ENCODE results near the gene MEN1. TPM values are rescaled to one million over a fixed set of nuclear protein-coding genes. Genes with fewer than 3 reads are reported as not detected.

MEN1 gene
- total RNA-seq, result 10 to 100 TPM; 15.4 to 47.1 (median 24.4) TPM

GRCh38 chr11:64810271-64810890 lies at the start of gene MEN1:
MEN1 (minus strand) TSS chr11:64810551; CDS start chr11:64810109, 442 bp downstream.
- Histone ChIP-seq H3K4me1 (peaks cover 9 to 16% (median 13%) of the 10 kb centered on the region in 4 donors), H3K36me3 (peaks cover 0 to 26% (median 3%) of the 10 kb centered on the region in 4 donors), H3K27ac (peak within 1 kb of the TSS; percentile 39 to 78 (median 62)), H3K27me3 (no peaks in the 10 kb centered on the region), H3K4me3 (peak within 1 kb of the TSS; percentile 71 to 87 (median 81)), H3K9me3 (no peaks in the 10 kb centered on the region)
- peak; percentile 45 to 88 for TF ChIP-seq POLR2AphosphoS5 (IDR thresholded peaks at IDR 0.05)
- TF ChIP-seq EP300 (IDR thresholded peaks at IDR 0.05), result no peak
- peak in 2 of 4 donors; percentile 40 to 73 for TF ChIP-seq POLR2A (IDR thresholded peaks at IDR 0.05)
- TF ChIP-seq CTCF (IDR thresholded peaks at IDR 0.05), result peak in 1 of 6 experiments; percentile 36
- 0% methylated on average over 26 to 35 of the region's 46 CpGs for WGBS, 2 donors
- peak; percentile 97 to 98 for DNase-seq
- ATAC-seq (ENCODE audit: low FRiP score in 2 of 2), result peak; percentile 99

GRCh38 chr11:64859542-64860414 lies 49.4 kb upstream of the MEN1 start:
- DNase-seq (no peak), ATAC-seq (ENCODE audit: low FRiP score in 2 of 2) (no peak)
- H3K4me3 ChIP-seq, result no peak overlapping the region
- no peak for TF ChIP-seq EP300 (IDR thresholded peaks at IDR 0.05)
- TF ChIP-seq POLR2AphosphoS5 (IDR thresholded peaks at IDR 0.05), result peak in 1 of 2 donors; percentile 47
- peak in 1 of 4 donors; percentile 39 for TF ChIP-seq POLR2A (IDR thresholded peaks at IDR 0.05)
- TF ChIP-seq CTCF (IDR thresholded peaks at IDR 0.05), result no peak
- H3K4me1 ChIP-seq, result peaks cover 91 to 98% (median 92%) of the 10 kb centered on the region in 4 donors
- H3K9me3 ChIP-seq, result no peaks in the 10 kb centered on the region
- peak overlapping the region; percentile 82 to 95 (median 88) for H3K27ac ChIP-seq
- H3K27me3 ChIP-seq, result no peaks in the 10 kb centered on the region
- WGBS, 2 donors, result 79 to 85% methylated on average over 26 to 33 of the region's 33 CpGs
- H3K36me3 ChIP-seq, result peaks cover 4 to 32% (median 8%) of the 10 kb centered on the region in 4 donors

DNA sequence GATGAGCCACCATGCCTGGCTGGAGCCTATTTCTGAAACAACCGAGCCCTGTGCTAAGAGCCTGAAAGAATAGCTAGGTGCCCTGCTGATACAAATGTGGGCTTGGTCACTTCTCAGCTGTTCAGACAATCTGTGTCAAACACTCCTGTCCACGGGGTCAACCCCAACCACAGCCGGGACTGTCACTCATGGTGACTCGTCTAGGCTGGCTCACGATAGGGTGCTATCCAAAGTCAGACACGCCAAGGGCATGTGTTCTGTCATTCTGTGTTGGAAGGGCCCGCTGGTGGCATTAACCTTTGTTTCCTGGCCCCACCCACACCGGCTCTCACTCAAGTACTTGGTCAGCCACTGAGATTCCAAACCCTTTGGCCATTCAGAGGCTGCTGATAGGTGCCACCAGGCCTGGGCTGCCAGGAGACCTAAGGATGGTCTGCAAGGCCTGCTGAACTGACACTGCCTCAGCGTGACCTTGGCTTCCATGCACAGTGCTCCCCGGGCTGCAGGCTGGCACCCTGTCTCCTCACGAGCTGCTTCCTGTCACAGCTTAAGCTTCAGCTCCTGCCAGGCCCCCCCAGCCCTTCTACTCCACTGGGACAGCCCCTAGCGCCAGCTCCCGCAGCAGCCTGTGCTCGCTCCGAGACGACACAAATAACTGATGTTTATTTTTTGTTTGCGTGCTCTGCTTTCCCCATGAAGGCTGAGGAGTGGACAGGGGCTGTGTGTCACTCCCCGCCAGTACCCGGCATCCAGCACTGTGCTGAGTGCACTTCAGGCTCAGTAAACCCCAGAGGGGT lies 48.3 kb upstream of the MEN1 start:
- Histone ChIP-seq H3K4me3 (peak overlapping the region in 2 of 4 donors; percentile 13), H3K36me3 (peaks cover 4 to 43% (median 16%) of the 10 kb centered on the region in 4 donors)

More for the DNA sequence above, 48.3 kb upstream of the MEN1 start:
- Histone ChIP-seq H3K27me3 (no peaks in the 10 kb centered on the region), H3K4me1 (peaks cover 91 to 98% (median 92%) of the 10 kb centered on the region in 4 donors), H3K27ac (peak overlapping the region; percentile 82 to 95 (median 88)), H3K9me3 (no peaks in the 10 kb centered on the region)
- DNase-seq (peak in 1 of 2 donors; percentile 61), ATAC-seq (ENCODE audit: low FRiP score in 2 of 2) (no peak)
- WGBS, 2 donors, result 40 to 72% methylated on average over 19 of the region's 19 CpGs
- TF ChIP-seq POLR2AphosphoS5 (IDR thresholded peaks at IDR 0.05), result peak; percentile 26 to 35
- no peak for TF ChIP-seq CTCF (IDR thresholded peaks at IDR 0.05)
- TF ChIP-seq POLR2A (IDR thresholded peaks at IDR 0.05), result no peak

Measured in upper lobe of left lung (tissue), 6 donors.